GM12874 (cell line): ENCODE results near the gene FHOD3.

ENCODE experiments used
- TF ChIP-seq, protein P1 (sequence below): IDR thresholded peaks from 2 replicates; pipeline ENCODE4 v1.5.1; 2011; ENCODE audit warnings: low read depth, mild to moderate bottlenecking, control low read depth, low read length, moderate library complexity; ENCODE audit not compliant: insufficient read depth

The FHOD3 gene

DNA sequence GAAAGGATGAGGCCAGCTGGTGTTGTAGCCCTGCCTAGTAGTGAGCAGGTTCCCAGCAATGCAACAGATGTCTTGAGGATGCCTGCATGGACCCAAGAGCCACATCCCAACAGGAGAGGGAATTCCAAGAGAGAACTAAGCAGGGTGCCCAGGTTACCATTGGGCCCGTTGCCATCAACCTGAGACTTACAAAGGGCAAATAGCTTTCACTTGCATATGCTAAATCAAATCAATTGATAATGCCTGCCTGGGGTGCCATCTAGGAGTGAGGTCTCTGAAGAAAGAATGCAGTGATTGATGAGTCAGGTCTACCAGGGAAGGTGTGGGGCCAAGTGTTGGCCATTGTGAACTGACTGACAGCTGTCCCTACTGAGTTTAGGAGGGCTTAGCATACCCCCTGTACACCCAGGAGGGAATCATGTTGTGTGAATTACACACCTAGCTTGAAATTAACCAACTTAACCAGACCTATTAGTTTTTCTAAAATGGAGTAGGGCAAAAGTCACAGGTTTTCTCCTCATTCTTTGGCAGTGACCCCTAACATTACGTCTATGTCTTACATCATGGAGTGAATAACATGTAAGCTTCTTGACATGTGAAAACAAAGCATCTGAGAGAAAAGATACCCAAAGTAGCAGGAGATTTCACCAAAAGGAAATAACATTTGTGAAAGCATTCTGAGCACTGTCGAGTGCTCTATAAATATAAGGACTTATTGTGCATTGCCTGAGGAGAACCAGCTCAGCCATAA, 32.3 kb downstream of the FHOD3 start:
- TF ChIP-seq, protein P1, sequence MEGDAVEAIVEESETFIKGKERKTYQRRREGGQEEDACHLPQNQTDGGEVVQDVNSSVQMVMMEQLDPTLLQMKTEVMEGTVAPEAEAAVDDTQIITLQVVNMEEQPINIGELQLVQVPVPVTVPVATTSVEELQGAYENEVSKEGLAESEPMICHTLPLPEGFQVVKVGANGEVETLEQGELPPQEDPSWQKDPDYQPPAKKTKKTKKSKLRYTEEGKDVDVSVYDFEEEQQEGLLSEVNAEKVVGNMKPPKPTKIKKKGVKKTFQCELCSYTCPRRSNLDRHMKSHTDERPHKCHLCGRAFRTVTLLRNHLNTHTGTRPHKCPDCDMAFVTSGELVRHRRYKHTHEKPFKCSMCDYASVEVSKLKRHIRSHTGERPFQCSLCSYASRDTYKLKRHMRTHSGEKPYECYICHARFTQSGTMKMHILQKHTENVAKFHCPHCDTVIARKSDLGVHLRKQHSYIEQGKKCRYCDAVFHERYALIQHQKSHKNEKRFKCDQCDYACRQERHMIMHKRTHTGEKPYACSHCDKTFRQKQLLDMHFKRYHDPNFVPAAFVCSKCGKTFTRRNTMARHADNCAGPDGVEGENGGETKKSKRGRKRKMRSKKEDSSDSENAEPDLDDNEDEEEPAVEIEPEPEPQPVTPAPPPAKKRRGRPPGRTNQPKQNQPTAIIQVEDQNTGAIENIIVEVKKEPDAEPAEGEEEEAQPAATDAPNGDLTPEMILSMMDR: no peak

GRCh38 chr18:36330435-36331052, 33.0 kb downstream of the FHOD3 start:
- TF ChIP-seq, protein P1: no peak

DNA sequence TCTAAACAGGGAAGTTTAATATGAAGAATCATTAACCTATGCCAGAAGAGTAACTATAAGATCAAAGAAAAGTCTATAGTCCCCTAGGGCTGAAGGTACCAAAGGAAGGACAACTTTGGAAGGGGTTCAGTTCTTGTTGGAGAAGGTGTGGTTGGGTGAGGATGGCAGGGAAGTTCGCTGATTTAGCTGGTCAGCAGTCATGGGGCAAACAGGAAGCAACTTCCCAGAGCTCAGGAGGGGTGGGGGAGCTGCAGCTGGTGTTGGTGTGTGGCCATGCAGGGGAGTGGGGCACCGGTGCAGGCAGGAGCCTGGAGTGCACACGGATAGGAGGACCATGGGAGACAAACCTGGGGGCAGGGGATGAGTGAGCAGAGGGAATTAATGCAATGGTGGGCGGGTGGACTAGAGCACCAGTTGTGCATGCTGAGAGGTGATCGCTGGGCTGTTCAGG, 34.0 kb downstream of the FHOD3 start:
- TF ChIP-seq, protein P1: no peak

GRCh38 chr18:36333414-36333813, 35.9 kb downstream of the FHOD3 start:
- TF ChIP-seq, protein P1: no peak

DNA sequence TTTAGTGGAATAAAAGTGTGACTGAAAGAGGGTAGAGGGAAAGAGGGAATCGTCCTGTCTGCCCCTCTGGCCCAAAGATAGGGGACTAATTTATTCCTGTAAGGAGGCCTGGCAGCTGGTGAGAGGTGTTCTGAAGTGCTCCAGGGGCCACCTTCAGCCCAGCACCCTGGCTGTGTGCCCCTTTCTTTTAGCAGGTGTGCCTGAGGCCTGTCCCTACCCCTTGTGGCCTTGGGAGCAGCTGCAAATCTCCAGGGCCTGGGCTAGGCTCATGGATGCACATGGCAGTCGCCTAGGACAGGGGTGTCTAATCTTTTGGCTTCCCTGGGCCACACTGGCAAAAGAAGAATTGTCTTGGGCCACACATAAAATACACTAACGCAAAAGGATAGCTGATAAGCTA, 37.3 kb downstream of the FHOD3 start:
- TF ChIP-seq, protein P1: no peak

- TF ChIP-seq, protein P1: 0 out of 2 replicates have a peak, but pooled peaks have one; percentile 4
These were observed 38.2 kb downstream of the FHOD3 start for GRCh38 chr18:36335476-36336279.
